LNCAP (cell line): Measurements from ENCODE around the gene GAB2.

ENCODE experiments used
- CTCF ChIP-seq: fragments of 450-650 bp; IDR thresholded peaks from 2 replicates; pipeline ENCODE4 v1.5.1; 2017; ENCODE audit warnings: mild to moderate bottlenecking

Gene GAB2

GRCh38 chr11:78219493-78220217 lies 198.0 kb downstream of the GAB2 start:
- TF ChIP-seq CTCF: no peak

- TF ChIP-seq CTCF: no peak
Observed at GRCh38 chr11:78218707-78219492, 198.7 kb downstream of the GAB2 start.

- no peak for TF ChIP-seq CTCF
Observed at GRCh38 chr11:78217650-78218541, 199.7 kb downstream of the GAB2 start.

- TF ChIP-seq CTCF: no peak
Observed at GRCh38 chr11:78216571-78217287, 200.9 kb downstream of the GAB2 start.

GRCh38 chr11:78216021-78216420 lies 201.6 kb downstream of the GAB2 start:
- TF ChIP-seq CTCF: no peak

- TF ChIP-seq CTCF: no peak
Observed at GRCh38 chr11:78214331-78215194, 203.1 kb downstream of the GAB2 start.
